H1 (cell line): Measurements from ENCODE around the gene CCL22. TPM values are rescaled to one million over a fixed set of nuclear protein-coding genes. Genes with fewer than 3 reads are reported as not detected.

ENCODE experiments used
- CTCF ChIA-PET: fragments of 300-600 bp; sonication (Branson Sonifier 250); formaldehyde crosslinking; loops from one replicate; lab custom pipeline; 2021; ENCODE audit not compliant: partially characterized antibody; lab: Charles Lee
- POLR2A ChIA-PET: fragments of 300-600 bp; sonication (Branson Sonifier 250); formaldehyde crosslinking; loops from one replicate; lab custom pipeline; 2021; ENCODE audit warnings: inconsistent platforms; ENCODE audit not compliant: partially characterized antibody; lab: Charles Lee
- DNase-seq, 2 experiments: peaks; one replicate each; pipeline versions ENCODE4 v3.0.0 to v3.0.0-alpha.2; 2010 to 2022; ENCODE audit warnings: low spot score in 2 of 2, low read depth in 1 of 2, mixed read lengths in 1 of 2
- FAIRE-seq: peaks from 2 replicates; lab custom pipeline; 2011; peaks lifted over from hg19 to GRCh38; lab: Jason Lieb, UNC
- H2AFZ ChIP-seq: 2 replicates; pipeline ENCODE4 v1.8.1; 2012; ENCODE audit warnings: low read length, inconsistent platforms
- H2AK5ac ChIP-seq: 2 replicates; pipeline ENCODE4 v1.6.1; 2013; ENCODE audit warnings: low read depth, low read length
- H2BK120ac ChIP-seq: replicated peaks from 2 replicates; pipeline ENCODE3; 2013; ENCODE audit warnings: low read depth, low read length, inconsistent platforms
- H2BK12ac ChIP-seq: 2 replicates; pipeline ENCODE4 v1.6.1; 2013; ENCODE audit warnings: low read depth, low read length
- H2BK15ac ChIP-seq: 2 replicates; pipeline ENCODE4 v1.6.1; 2013; ENCODE audit warnings: low read length
- H2BK20ac ChIP-seq: 2 replicates; pipeline ENCODE4 v1.6.1; 2013; ENCODE audit warnings: low read length
- H2BK5ac ChIP-seq: 2 replicates; pipeline ENCODE4 v1.6.1; 2013; ENCODE audit warnings: low read depth, low read length
- H3K14ac ChIP-seq: 2 replicates; pipeline ENCODE4 v1.6.1; 2013; ENCODE audit warnings: inconsistent platforms; ENCODE audit not compliant: insufficient read length
- H3K18ac ChIP-seq: 2 replicates; pipeline ENCODE4 v1.6.1; 2013; ENCODE audit warnings: low read length; ENCODE audit errors: extremely low read depth
- H3K23ac ChIP-seq: 2 replicates; pipeline ENCODE4 v1.6.1; 2013; ENCODE audit warnings: inconsistent platforms; ENCODE audit not compliant: insufficient read length
- H3K23me2 ChIP-seq: 2 replicates; pipeline ENCODE4 v1.6.1; 2013; ENCODE audit warnings: low read depth, low read length
- H3K27ac ChIP-seq: 2 replicates; pipeline ENCODE4 v1.6.1; 2011; ENCODE audit warnings: low read depth, low read length, inconsistent platforms
- H3K27me3 ChIP-seq, 4 experiments: replicated peaks in 1 of 4; 1 replicate in 1 of 4; 2 replicates in 3 of 4; pipeline versions ENCODE4 v1.6.1 to v1.8.1; 2011 to 2013; ENCODE audit warnings: low read length in 3 of 4, mild to moderate bottlenecking in 3 of 4, inconsistent platforms in 2 of 4, mixed read lengths in 2 of 4, moderate library complexity in 1 of 4; ENCODE audit not compliant: control insufficient read depth in 3 of 4, insufficient read depth in 3 of 4; ENCODE audit errors: extremely low read depth in 1 of 4
- H3K36me3 ChIP-seq, 4 experiments: 2 replicates each; pipeline versions ENCODE4 v1.6.1 to v1.8.1; 2011 to 2013; ENCODE audit warnings: mild to moderate bottlenecking in 4 of 4, low read length in 3 of 4, moderate library complexity in 2 of 4, control low read depth in 1 of 4, inconsistent platforms in 1 of 4; ENCODE audit not compliant: insufficient read depth in 4 of 4, control insufficient read depth in 2 of 4
- H3K4ac ChIP-seq: replicated peaks from 2 replicates; pipeline ENCODE3; 2013; ENCODE audit warnings: low read length, low read depth, mixed read lengths, inconsistent platforms; ENCODE audit not compliant: insufficient read length
- H3K4me1 ChIP-seq, 4 experiments: replicated peaks in 1 of 4; 1 replicate in 1 of 4; 2 replicates in 3 of 4; pipeline versions ENCODE4 v1.6.1 to v1.8.1; 2011 to 2013; ENCODE audit warnings: low read length in 3 of 4, inconsistent platforms in 2 of 4, mixed read lengths in 1 of 4; ENCODE audit not compliant: insufficient read depth in 4 of 4, control insufficient read depth in 3 of 4
- H3K4me2 ChIP-seq, 2 experiments: 2 replicates each; pipeline versions ENCODE4 v1.6.1 to v1.8.1; 2011 to 2013; ENCODE audit warnings: low read depth in 2 of 2, low read length in 2 of 2, control low read depth in 1 of 2, inconsistent platforms in 1 of 2, mild to moderate bottlenecking in 1 of 2; ENCODE audit not compliant: insufficient read depth in 1 of 2
- H3K4me3 ChIP-seq, 4 experiments: fragments of 200-600, 300-600 bp in 1 of 4; sonication (generic), shearing (Covaris generic), sonication (Bioruptor Twin) in 1 of 4; 2 replicates each; pipeline versions ENCODE4 v1.5.1 to v1.8.1; 2011 to 2016; ENCODE audit warnings: low read length in 4 of 4, low read depth in 3 of 4, control low read depth in 2 of 4, inconsistent platforms in 2 of 4, mild to moderate bottlenecking in 2 of 4, mixed read lengths in 1 of 4, moderate library complexity in 1 of 4; ENCODE audit not compliant: insufficient read depth in 2 of 4; ENCODE audit errors: extremely low read depth in 1 of 4
- H3K56ac ChIP-seq: replicated peaks from 2 replicates; pipeline ENCODE3; 2013; ENCODE audit warnings: low read depth, mild to moderate bottlenecking, mixed read lengths, low read length, inconsistent platforms; ENCODE audit not compliant: insufficient read length
- H3K79me1 ChIP-seq: 2 replicates; pipeline ENCODE4 v1.6.1; 2013; ENCODE audit warnings: low read depth, low read length, control low read depth
- H3K79me2 ChIP-seq, 2 experiments: 2 replicates each; pipeline versions ENCODE4 v1.6.1 to v1.8.1; 2012 to 2013; ENCODE audit warnings: low read length in 2 of 2, mild to moderate bottlenecking in 2 of 2, inconsistent platforms in 1 of 2; ENCODE audit not compliant: insufficient read depth in 2 of 2, control insufficient read depth in 1 of 2
- H3K9ac ChIP-seq, 4 experiments: replicated peaks in 1 of 4; 1 replicate in 1 of 4; 2 replicates in 3 of 4; pipeline versions ENCODE4 v1.6.1 to v1.8.1; 2011 to 2013; ENCODE audit warnings: low read depth in 3 of 4, low read length in 3 of 4, control low read depth in 2 of 4, mild to moderate bottlenecking in 2 of 4, moderate library complexity in 2 of 4, inconsistent platforms in 1 of 4; ENCODE audit errors: extremely low read depth in 1 of 4
- H3K9me3 ChIP-seq, 2 experiments: 2 replicates each; pipeline versions ENCODE4 v1.6.1 to v1.8.1; 2012 to 2013; ENCODE audit warnings: mild to moderate bottlenecking in 2 of 2, moderate library complexity in 2 of 2, control low read depth in 1 of 2, inconsistent platforms in 1 of 2, low read depth in 1 of 2, low read length in 1 of 2, mixed read lengths in 1 of 2; ENCODE audit not compliant: insufficient read depth in 2 of 2
- H4K20me1 ChIP-seq, 2 experiments: replicated peaks in 1 of 2; 2 replicates each; pipeline versions ENCODE3 to v1.8.1; 2011 to 2013; ENCODE audit warnings: inconsistent platforms in 2 of 2, low read length in 2 of 2, mild to moderate bottlenecking in 1 of 2; ENCODE audit not compliant: insufficient read depth in 2 of 2, control insufficient read depth in 1 of 2
- H4K5ac ChIP-seq: 2 replicates; pipeline ENCODE4 v1.6.1; 2013; ENCODE audit warnings: low read length, low read depth, mixed read lengths, inconsistent platforms; ENCODE audit not compliant: insufficient read length
- H4K8ac ChIP-seq: 2 replicates; pipeline ENCODE4 v1.8.0; 2013; ENCODE audit warnings: mild to moderate bottlenecking, moderate library complexity, low read length, inconsistent platforms; ENCODE audit not compliant: insufficient read depth; ENCODE audit errors: extremely low read depth
- H4K91ac ChIP-seq: replicated peaks from 2 replicates; pipeline ENCODE3; 2013; ENCODE audit warnings: low read length, mixed read lengths, inconsistent platforms; ENCODE audit not compliant: insufficient read length
- CBX5 ChIP-seq: fragments of 300-800, 300-1000 bp; sonication (generic); IDR thresholded peaks from 2 replicates; pipeline ENCODE4 v1.7.1; 2016; ENCODE audit warnings: antibody characterized with exemption, low read length, low read depth
- EGR1 ChIP-seq: IDR thresholded peaks from 2 replicates; pipeline ENCODE4 v1.6.1; 2011; ENCODE audit warnings: low read depth, low read length, borderline replicate concordance
- EP300 ChIP-seq, 2 experiments: IDR thresholded peaks; 1 replicate in 1 of 2; 2 replicates in 1 of 2; pipeline ENCODE4 v1.6.1; 2011 to 2012; ENCODE audit warnings: low read depth in 2 of 2, low read length in 2 of 2, mild to moderate bottlenecking in 2 of 2, borderline replicate concordance in 1 of 2, inconsistent platforms in 1 of 2, moderate library complexity in 1 of 2
- FOSL1 ChIP-seq: IDR thresholded peaks from 2 replicates; pipeline ENCODE4 v1.6.1; 2011; ENCODE audit warnings: mild to moderate bottlenecking, low read depth, low read length, moderate library complexity; ENCODE audit not compliant: insufficient read depth
- POLR2AphosphoS5 ChIP-seq: IDR thresholded peaks from 2 replicates; pipeline ENCODE4 v1.6.1; 2011; ENCODE audit warnings: low read depth, low read length
- RFX5 ChIP-seq: IDR thresholded peaks from 2 replicates; pipeline ENCODE4 v1.6.1; 2011; ENCODE audit warnings: low read depth, low read length, improper control_type of control experiment, borderline replicate concordance
- SIRT6 ChIP-seq: IDR thresholded peaks from one replicate; pipeline ENCODE4 v1.7.1; 2012; ENCODE audit warnings: low read length, inconsistent platforms
- SP1 ChIP-seq: IDR thresholded peaks from 2 replicates; pipeline ENCODE4 v1.6.1; 2011; ENCODE audit warnings: low read depth, low read length
- SRF ChIP-seq: IDR thresholded peaks from 2 replicates; pipeline ENCODE4 v1.6.1; 2011; ENCODE audit warnings: mild to moderate bottlenecking, low read depth, low read length, moderate library complexity
- WGBS, 2 experiments: shearing (Covaris generic) in 1 of 2; methylation state at CpG; one replicate each; pipeline versions ENCODE4 v1.1.6 to v1.1.7; 2013 to 2015; ENCODE audit warnings: low lambda C conversion rate in 2 of 2, mixed read lengths in 2 of 2, inconsistent platforms in 1 of 2, low coverage in 1 of 2, missing lambda C conversion rate in 1 of 2; ENCODE audit not compliant: insufficient replicate concordance in 2 of 2, insufficient coverage in 1 of 2, insufficient read length in 1 of 2; ENCODE audit errors: extremely low coverage in 1 of 2, missing lambda C conversion rate in 1 of 2; 5-methylcytosine and 5-hydroxymethylcytosine counted together
- polyA plus RNA-seq, 7 experiments: library from polyadenylated mRNA; depleted of rRNA in 3 of 7; stranded (reverse) in 5 of 7; unstranded in 2 of 7; fragments of >200 nt in 5 of 7; fragments of 200-250 nt in 2 of 7; gene quantifications; 1 replicate in 5 of 7; 2 replicates in 1 of 7; 4 replicates in 1 of 7; pipeline versions ENCODE4 v1.2.1 to v1.2.3, GENCODE V29; 2011 to 2013; ENCODE audit warnings: missing spikeins in 2 of 7, mixed read lengths in 2 of 7
- total RNA-seq: library from RNA; stranded (reverse); fragmentation: NEBNext Ultra II Directional; extraction: Animal tissue kit (Norgen Biotek cat#: 25700); gene quantifications from 2 replicates; pipeline ENCODE4 v1.2.1, GENCODE V29; 2021
- TF ChIP-seq, protein P1 (sequence below): IDR thresholded peaks from 2 replicates; pipeline ENCODE4 v1.6.1; 2012; ENCODE audit warnings: inconsistent platforms

Gene CCL22
- total and polyA plus RNA-seq, 2 of the 8 experiments (the other 6 are each of a cell fraction or from before 2014, with no cell fraction given), result not detected

DNA sequence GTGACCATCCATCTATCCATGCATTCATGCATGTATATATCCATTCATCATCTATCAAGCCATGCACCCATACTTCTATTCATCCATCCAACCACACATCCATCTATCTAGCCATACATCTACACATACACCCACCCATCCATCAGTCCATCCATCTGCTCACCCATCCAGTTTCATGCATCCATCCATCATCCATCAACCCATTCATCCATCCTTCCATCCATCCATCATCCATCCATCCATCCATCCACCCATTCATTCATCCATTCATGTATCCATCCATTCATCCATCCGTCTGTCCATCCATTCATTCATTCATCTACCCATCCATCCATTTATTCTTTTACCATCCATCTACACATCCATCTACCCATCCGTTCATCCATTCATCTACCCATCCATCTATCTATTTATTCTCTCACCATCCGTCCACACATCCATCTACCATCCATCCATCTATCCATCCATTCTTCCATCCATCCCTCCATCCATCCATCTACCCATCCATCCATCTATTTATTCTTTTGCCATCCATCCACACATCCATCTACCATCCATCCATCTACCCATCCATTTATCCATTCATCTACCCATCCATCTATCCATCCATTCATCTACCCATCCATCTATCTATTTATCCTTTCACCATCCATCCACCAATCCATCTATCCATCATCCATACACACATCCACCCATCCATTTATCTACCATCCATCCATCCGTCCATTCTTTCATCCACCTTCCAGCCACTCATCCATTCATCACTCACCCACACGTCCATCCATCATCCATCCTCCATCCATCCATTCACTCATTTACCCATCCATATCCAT is 49.2 kb downstream of the CCL22 start:
- H3K36me3 ChIP-seq, result no peaks in the 10 kb centered on the region
- no peaks in the 10 kb centered on the region for H3K79me2 ChIP-seq
- WGBS, 2 experiments, result 82 to 100% methylated on average over 4 to 5 of the region's 5 CpGs
- H3K27ac ChIP-seq, result no peak overlapping the region
- CTCF ChIA-PET, result interaction anchor here (4.3 to 19.2 kb wide), 2 partner anchors 11 to 104 kb away, joined by 39 to 513 read pairs; no protein-coding TSS in a partner anchor
- H3K9me3 ChIP-seq, result no peaks in the 10 kb centered on the region; a peak in 1 of 4 replicates
- H2AK5ac ChIP-seq, result no peak overlapping the region
- H3K56ac ChIP-seq, result peak overlapping the region; percentile 12
- H3K27me3 ChIP-seq, result no peaks in the 10 kb centered on the region
- POLR2A ChIA-PET, result no interaction called here
- H3K18ac ChIP-seq, result no peak overlapping the region
- no peak for DNase-seq
- H4K91ac ChIP-seq, result no peak overlapping the region
- no peak overlapping the region for H4K5ac ChIP-seq
- H3K23me2 ChIP-seq, result peaks cover 9% of the 10 kb centered on the region; the same call in 1 of the 2 replicates
- no peak for FAIRE-seq
- no peaks in the 10 kb centered on the region for H3K79me1 ChIP-seq
- H2BK12ac ChIP-seq, result no peak overlapping the region
- H3K4me2 ChIP-seq, result no peak overlapping the region
- peaks cover 0 to 4% of the 10 kb centered on the region in 2 experiments for H4K20me1 ChIP-seq
- no peak overlapping the region for H4K8ac ChIP-seq
- H3K14ac ChIP-seq, result no peak overlapping the region
- no peak overlapping the region for H2BK5ac ChIP-seq
- no peak overlapping the region for H3K4ac ChIP-seq
- no peak overlapping the region for H2BK20ac ChIP-seq
- H3K9ac ChIP-seq, result no peak overlapping the region
- H3K4me1 ChIP-seq, result no peaks in the 10 kb centered on the region; a peak in 2 of 7 replicates
- no peak overlapping the region for H3K4me3 ChIP-seq
- H2BK15ac ChIP-seq, result no peak overlapping the region
- H3K23ac ChIP-seq, result no peak overlapping the region
- no peak overlapping the region for H2AFZ ChIP-seq
- H2BK120ac ChIP-seq, result no peak overlapping the region
- TF ChIP-seq RFX5 (no peak), EGR1 (no peak), FOSL1 (no peak), CBX5 (no peak), POLR2AphosphoS5 (no peak), SRF (no peak), SP1 (no peak), EP300 (IDR thresholded peaks at IDR 0.05; ENCODE audit: borderline replicate concordance in 1 of 2, low read depth in 2 of 2, low read length in 2 of 2) (no peak), SIRT6 (no peak)
- TF ChIP-seq, protein P1, sequence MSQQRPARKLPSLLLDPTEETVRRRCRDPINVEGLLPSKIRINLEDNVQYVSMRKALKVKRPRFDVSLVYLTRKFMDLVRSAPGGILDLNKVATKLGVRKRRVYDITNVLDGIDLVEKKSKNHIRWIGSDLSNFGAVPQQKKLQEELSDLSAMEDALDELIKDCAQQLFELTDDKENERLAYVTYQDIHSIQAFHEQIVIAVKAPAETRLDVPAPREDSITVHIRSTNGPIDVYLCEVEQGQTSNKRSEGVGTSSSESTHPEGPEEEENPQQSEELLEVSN, result no peak
